Heart right ventricle (tissue), 16 donors: ENCODE measurements around the gene CCNI. TPM values are rescaled to one million over a fixed set of nuclear protein-coding genes. Genes with fewer than 3 reads are reported as not detected.

Experiments used
- ATAC-seq, 8 donors: fragments of 200-7000 bp; cut with Tn5 transposase; one replicate each; pipeline ENCODE4 v1.9.1; 2020; ENCODE audit warnings: mild to moderate bottlenecking in 8 of 8, moderate library complexity in 8 of 8, moderate number of reproducible peaks in 1 of 8
- DNase-seq, 2 donors: peaks; one replicate each; pipeline ENCODE4 v3.0.0-alpha.2; 2020
- H3K27ac ChIP-seq, 10 donors: fragments of 200-600 bp; sonication (generic) in 2 of 10; one replicate each; pipeline versions ENCODE4 v1.5.0 to v1.8.0; 2020 to 2022; ENCODE audit warnings: mild to moderate bottlenecking in 3 of 10
- H3K27me3 ChIP-seq, 7 donors: fragments of 200-600 bp; one replicate each; pipeline ENCODE4 v1.8.0; 2021 to 2022; ENCODE audit warnings: mild to moderate bottlenecking in 2 of 7
- H3K36me3 ChIP-seq, 9 donors: fragments of 200-600 bp; sonication (generic) in 1 of 9; one replicate each; pipeline versions ENCODE4 v1.5.0 to v1.8.0; 2020 to 2022; ENCODE audit warnings: mild to moderate bottlenecking in 2 of 9
- H3K4me1 ChIP-seq, 9 donors: fragments of 200-600 bp; sonication (generic) in 1 of 9; one replicate each; pipeline versions ENCODE4 v1.5.0 to v1.8.0; 2020 to 2022; ENCODE audit warnings: mild to moderate bottlenecking in 4 of 9
- H3K4me3 ChIP-seq, 10 donors: fragments of 200-600 bp; sonication (generic) in 2 of 10; one replicate each; pipeline versions ENCODE4 v1.5.0 to v1.8.0; 2020 to 2022; ENCODE audit warnings: mild to moderate bottlenecking in 7 of 10, moderate library complexity in 2 of 10
- H3K9me3 ChIP-seq, 11 donors: fragments of 200-600 bp in 10 of 11; sonication (generic) in 2 of 11; one replicate each; pipeline versions ENCODE4 v1.5.0 to v1.8.0; 2013 to 2022; ENCODE audit warnings: mild to moderate bottlenecking in 2 of 11, control low read depth in 1 of 11, moderate library complexity in 1 of 11
- CTCF ChIP-seq, 9 donors: fragments of 200-600 bp; sonication (generic) in 2 of 9; IDR thresholded peaks; one replicate each; pipeline versions ENCODE4 v1.5.0 to v1.8.0; 2021 to 2022; ENCODE audit warnings: antibody characterized with exemption in 9 of 9, mild to moderate bottlenecking in 5 of 9, moderate library complexity in 1 of 9
- WGBS, 2 donors: extraction: QIAGEN DNeasy Blood & Tissue Kit; methylation state at CpG; one replicate each; pipeline ENCODE4 v1.1.7; 2013; ENCODE audit warnings: inconsistent platforms in 1 of 2; 5-methylcytosine and 5-hydroxymethylcytosine counted together
- intact Hi-C, 10 donors: fragments of 100-400 bp; cut with DNase I; formaldehyde crosslinking; loops; one replicate each; pipeline versions ENCODE4 v1.11.1 to v1.14.2; 2022
- polyA plus RNA-seq, 2 donors: library from polyadenylated mRNA; stranded (reverse); fragments of 200-250 nt; gene quantifications; one replicate each; pipeline ENCODE4 v1.2.3, GENCODE V29; 2013
- total RNA-seq, 10 donors: library from RNA; stranded (reverse); fragmentation: NEBNext Ultra II Directional in 3 of 10; extraction: Animal tissue kit (Norgen Biotek cat#: 25700) in 3 of 10; gene quantifications; one replicate each; pipeline versions ENCODE4 v1.2.1 to v1.2.4, GENCODE V29; 2021 to 2023
- donor health status: Arrhythmogenic right ventricular cardiomyopathy.
- donor health status: ischemic (EF 13 %, LVEDD 7.1; RV severe dilation, severe dysfunction).
- donor health status: healthy with polysubstance abuse.
- donor health status: DM: no; HTN: yes; CAD: no.
- donor health status: DM: no; HTN: no; CAD: no.
- donor health status: ischemic (EF 25% LVEDD 6.9; RV normal size, moderate dysfunction).
- donor health status: ischemic (EF 25% LVEDD 5.7; RV mildly dilated, moderate dysfunction).
- donor health status: healthy.
- donor health status: DM: yes; HTN: yes; CAD: no.
- donor health status: Ischemic cardiomyopathy.
- donor health status: ischemic (EF 35%, LVEDD 5.7; RV mildly dilated, moderate dysfunction).
- donor health status: nonischemic (EF 11% LVEDD 7.7; RV severe dilation, severe dysfunction).
- donor health status: DM: yes; HTN: yes; CAD: no.
- donor health status: PGD.
- donor health status: ischemic (EF 29% LVEDD 5.4; RV normal size, mild dysfunction).
- donor health status: nonischemic (EF 23%, LVEDD 6.1; RV moderate dilation, normal function).

Gene CCNI
- total and polyA plus RNA-seq, 12 donors: 30.8 to 354 (median 298) TPM

GRCh38 chr4:77045490-77045889 is 30.3 kb downstream of the CCNI start:
- no peak for ATAC-seq
- H3K27ac ChIP-seq: no peak overlapping the region
- H3K4me3 ChIP-seq: no peak overlapping the region
- no peak for DNase-seq
- intact Hi-C loops: loop anchor here in 6 of 10 donors (5.0 to 10.0 kb wide), 4 partner anchors 91 to 533 kb away; no protein-coding TSS in a partner anchor
- no peaks in the 10 kb centered on the region for H3K9me3 ChIP-seq
- peak in 3 of 9 donors; percentile 21 to 30 (median 29) for TF ChIP-seq CTCF (IDR thresholded peaks at IDR 0.05)
- WGBS, 2 donors: 77 to 82% methylated on average over 4 of the region's 4 CpGs
- peaks cover 0 to 19% (median 0%) of the 10 kb centered on the region in 9 donors for H3K4me1 ChIP-seq
- H3K27me3 ChIP-seq: no peaks in the 10 kb centered on the region
- H3K36me3 ChIP-seq: peaks cover 0 to 59% (median 17%) of the 10 kb centered on the region in 9 donors

GRCh38 chr4:77044461-77045150 is 31.2 kb downstream of the CCNI start:
- no peaks in the 10 kb centered on the region for H3K9me3 ChIP-seq
- peaks cover 0 to 24% (median 0%) of the 10 kb centered on the region in 9 donors for H3K4me1 ChIP-seq
- H3K27ac ChIP-seq: peak overlapping the region in 1 of 10 donors; percentile 3
- peaks cover 0 to 58% (median 17%) of the 10 kb centered on the region in 9 donors for H3K36me3 ChIP-seq
- intact Hi-C loops: loop anchor here in 6 of 10 donors (5.0 to 10.0 kb wide), 4 partner anchors 90 to 532 kb away; no protein-coding TSS in a partner anchor
- 68 to 72% methylated on average over 4 of the region's 4 CpGs for WGBS, 2 donors
- no peak for DNase-seq
- no peaks in the 10 kb centered on the region for H3K27me3 ChIP-seq
- H3K4me3 ChIP-seq: no peak overlapping the region
- peak; percentile 33 to 67 (median 53) for TF ChIP-seq CTCF (IDR thresholded peaks at IDR 0.05)
- ATAC-seq: peak in 6 of 8 donors; percentile 11 to 50 (median 24)

- WGBS, 2 donors: 64 to 73% methylated on average over 3 of the region's 3 CpGs
- intact Hi-C loops: loop anchor here in 4 of 10 donors (10.0 kb wide), 2 partner anchors 89 to 529 kb away; no protein-coding TSS in a partner anchor
- peaks cover 0 to 24% (median 0%) of the 10 kb centered on the region in 9 donors for H3K4me1 ChIP-seq
- no peak overlapping the region for H3K27ac ChIP-seq
- no peak overlapping the region for H3K4me3 ChIP-seq
- peaks cover 0 to 57% (median 17%) of the 10 kb centered on the region in 9 donors for H3K36me3 ChIP-seq
- DNase-seq (no peak), ATAC-seq (peak in 3 of 8 donors; percentile 18 to 66 (median 30))
- H3K9me3 ChIP-seq: no peaks in the 10 kb centered on the region
- TF ChIP-seq CTCF (IDR thresholded peaks at IDR 0.05): no peak
- H3K27me3 ChIP-seq: no peaks in the 10 kb centered on the region
Observed at GRCh38 chr4:77043507-77044136, 32.2 kb downstream of the CCNI start.
